SKM-1 (cell line): Measurements from ENCODE around the gene FIBP.
A peak's percentile ranks its signal among the peaks of the same experiment; 100 is the strongest.
"Not testable (repeated sequence)": the region's sequence is repeated elsewhere in the genome, so short reads cannot be mapped to it uniquely, and the experiment has no call there.

Source experiments
- DNase-seq: peaks from one replicate; lab custom pipeline; 2025; ENCODE audit not compliant: unreplicated experiment; lab: John Stamatoyannopoulos, UW

Gene FIBP

DNA sequence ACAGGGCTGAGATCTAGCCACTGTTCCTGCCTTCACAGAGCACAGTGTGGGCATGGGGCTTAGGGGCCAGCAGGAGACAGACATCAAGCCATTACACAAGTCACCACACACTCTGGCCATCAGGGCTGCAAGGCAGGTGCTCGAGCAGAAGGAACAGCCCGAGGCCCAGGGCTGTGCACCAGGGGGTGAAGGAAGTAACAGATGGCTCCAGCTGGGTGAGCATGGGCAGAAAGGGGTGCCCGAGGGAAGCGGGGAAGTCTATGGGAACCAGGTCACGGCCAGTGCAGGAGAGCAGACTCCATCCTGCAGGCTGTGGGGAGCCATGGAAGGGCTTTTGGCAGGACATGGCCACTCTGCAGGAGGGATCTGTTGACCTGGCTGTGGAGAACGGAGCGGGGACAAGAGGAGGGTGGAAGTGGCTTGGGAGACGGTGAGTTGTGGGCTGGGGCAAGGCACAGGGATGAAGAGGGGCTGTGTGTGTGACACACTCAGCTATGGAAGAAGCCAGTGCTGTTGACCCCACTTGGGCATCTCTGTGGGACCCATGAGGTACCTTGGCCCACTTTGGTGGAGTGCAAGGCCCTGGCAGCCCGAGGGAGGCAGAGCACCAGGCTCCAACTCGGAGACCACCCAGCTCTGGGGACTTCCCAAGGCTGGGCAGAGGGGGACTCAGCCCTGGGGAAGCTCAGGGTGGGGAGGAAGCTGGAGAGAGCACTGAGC is 27.0 kb upstream of the FIBP start:
- no peak for DNase-seq

DNA sequence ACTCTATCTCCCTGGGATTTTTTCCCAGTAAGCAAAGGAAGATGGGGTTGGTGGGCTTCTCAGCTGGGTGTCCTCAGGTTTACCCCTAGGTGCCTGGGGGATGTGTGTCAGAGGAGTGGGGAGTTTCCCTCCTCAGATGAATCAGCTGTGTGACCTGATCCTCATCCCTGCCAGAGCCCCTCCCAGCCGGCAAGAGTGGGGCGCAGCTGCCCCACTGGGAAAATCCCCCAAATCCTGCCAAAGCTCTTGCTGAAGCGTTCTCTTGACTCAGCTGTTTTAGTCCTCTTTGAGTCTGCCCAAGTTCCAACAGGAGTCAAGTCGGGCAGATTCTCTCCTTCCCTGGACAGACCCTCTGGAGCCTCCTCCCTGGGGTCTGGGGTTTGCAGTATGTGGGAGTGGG is 24.6 kb upstream of the FIBP start:
- DNase-seq = no peak

DNA sequence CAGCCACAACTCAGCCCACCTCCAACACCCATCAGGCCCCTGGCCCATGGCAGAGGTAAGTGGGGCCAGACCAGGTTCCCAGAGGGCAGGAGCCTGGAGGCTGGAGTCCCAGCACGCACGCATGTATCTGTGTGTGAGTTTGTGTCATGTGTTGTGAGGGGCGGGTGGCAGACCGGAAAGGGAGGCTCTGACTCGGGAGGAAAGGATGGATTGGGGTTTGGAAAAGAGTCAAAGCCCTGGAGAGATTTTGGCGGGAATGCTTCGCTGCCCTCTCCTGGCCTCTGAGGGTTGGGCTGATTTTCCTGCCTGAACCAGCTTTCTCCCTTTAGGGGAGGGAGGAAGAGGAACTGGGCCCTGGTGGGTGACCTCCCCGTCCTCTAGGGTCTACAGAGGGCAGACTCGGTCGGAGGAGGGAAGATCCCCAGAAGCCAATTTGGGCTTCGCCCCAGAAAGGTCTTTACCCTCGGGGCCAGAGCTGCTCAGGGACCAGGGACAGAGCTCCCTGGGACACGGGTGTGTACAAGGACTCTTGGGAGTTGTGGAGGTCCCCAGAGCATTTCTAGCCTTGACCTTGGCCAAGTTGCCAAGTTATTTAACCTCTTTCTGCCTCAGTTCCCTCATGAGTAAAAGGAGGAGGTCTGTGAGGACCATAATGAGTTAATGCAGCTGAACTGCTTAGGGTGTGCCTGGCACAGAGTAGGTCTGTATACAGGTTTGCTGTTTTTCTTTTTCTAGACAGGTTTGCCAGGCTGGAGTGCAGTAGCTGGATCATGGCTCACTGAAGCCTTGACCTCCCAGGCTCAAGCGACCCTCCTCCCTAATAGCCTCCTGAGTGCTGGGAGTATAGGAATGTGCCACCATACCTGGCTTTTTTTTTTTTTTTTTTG is 23.7 kb upstream of the FIBP start:
- DNase-seq = no peak

DNA sequence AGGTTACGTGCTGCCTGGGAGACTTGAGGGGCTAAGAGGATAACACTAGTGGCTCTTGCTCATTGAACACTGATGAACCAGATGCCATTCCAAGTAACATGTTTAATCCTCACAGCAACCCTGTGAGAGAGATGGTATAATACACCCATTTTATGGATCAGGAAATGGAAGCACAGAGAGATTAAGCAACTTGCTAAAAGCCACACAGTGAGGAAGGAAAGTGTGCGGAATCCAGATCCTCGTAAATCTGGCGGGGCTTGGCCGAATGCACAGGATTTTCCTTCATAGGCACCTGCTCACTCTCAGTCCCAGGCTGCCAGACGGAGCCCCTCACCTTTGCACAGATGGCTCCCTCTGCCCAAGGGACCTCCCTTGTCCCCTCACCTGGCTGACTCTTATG is 19.6 kb upstream of the FIBP start:
- no peak for DNase-seq

DNA sequence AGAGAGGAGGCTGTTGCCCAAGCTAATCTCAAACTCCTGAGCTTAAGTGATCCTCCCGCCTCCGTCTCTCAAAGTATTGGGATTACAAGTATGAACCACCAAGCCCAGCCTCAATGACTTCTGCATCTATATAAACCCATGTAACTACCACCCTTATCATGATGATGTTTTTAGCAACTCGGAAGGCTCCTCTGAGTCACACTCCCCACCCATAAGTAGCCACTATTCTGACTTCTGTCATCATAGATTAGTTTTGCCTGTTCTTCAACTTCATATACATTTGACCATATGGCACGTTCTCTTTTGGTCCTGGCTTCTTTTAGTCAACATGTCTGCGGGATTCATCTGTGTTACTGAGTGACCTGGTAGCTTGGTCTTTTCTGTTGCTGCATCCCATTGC is 18.3 kb upstream of the FIBP start:
- no peak for DNase-seq

DNA sequence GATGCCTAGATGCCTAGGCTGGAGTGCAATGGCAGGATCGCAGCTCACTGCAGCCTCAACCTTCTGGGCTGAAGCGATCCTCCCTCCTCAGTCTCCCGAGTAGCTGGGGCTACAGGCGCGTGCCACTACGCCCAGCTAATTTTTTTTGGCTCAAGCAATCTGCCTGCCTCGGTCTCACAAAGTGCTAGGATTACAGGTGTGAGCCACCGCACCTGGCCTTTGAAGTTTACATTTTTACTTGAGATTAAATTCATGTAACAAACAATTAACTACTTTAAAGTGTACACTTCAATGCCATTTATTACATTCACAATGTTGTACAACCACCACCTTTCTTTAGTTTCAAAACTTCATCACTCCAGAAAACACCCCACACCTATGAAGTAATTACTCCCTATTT is 15.4 kb upstream of the FIBP start:
- DNase-seq = no peak

DNA sequence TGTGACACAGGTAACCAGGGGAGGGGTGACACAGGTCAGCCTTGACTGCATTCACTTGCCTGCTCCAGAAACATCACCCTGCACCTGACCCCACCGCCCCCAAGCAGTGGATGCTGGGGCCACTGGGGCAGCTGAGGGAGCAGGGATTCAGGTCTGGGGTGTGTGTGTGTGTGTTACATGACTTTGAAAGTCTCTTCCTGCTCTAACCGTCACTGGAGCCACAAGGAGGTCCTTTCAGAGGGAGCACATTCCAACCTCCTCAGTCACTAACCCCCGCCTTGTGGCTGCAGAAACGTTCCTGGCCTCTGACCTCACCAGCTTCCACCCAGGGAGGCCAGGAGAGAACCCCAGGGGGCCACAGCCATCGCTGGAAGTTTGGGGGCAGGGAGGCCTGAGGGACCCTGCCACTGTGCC is 14.8 kb upstream of the FIBP start:
- DNase-seq = no peak

DNA sequence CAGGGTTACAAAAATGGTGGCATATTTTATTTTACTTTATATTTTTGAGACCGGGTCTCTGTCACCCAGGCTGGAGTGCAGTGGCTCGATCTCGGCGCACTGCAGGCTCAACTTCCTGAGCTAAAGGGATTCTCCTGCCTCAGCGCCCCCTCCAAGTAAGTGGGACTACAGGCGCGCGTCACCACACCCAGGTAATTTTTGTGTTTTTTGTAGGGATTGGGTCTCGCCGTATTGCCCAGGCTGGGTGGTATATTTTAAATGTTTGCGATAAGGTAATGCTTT is 12.6 kb upstream of the FIBP start:
- DNase-seq = no peak

DNA sequence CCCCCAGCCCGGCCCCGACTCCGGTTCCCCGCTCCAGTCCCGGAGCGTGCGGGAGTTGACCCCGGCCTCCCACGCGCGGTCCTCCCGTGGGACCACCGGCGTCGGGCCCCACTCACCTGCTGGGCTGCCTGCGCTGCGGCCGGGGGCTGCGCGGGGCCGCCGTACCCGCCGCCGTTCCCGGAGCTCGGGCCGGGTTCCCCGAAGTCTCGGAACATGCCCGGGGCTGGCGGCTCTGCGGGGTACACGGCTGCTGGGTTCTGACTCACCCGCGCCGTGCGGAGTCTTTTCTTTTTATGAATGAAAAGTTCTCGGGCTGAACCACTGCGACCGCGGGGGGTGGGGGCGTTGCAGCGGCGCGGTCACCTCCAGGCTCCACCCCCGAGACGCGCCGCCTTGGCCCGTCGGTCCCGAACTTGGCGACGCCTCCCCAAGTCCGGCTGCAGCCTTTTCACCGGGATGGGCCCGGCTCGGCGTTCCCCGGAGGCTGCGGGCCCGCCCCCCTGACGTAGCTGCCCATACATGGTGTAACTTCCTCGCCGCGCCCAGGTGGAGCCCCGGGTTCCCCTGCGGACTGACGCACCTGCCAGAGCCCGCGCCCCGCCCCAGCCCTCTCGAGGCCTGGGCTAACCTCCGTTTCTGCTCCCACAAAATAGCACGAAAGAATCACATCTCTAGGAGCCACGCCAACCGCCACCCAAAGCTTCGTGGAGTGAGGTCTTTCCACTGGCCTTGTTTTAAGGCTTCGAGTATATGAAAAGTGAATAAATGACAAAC is 12.0 kb upstream of the FIBP start, which contains the start of gene FOSL1:
FOSL1 (minus strand) TSS at position 264 of the 774 bp plus-strand sequence; CDS start at position 215, 49 bp downstream.
- peak; percentile 58 for DNase-seq

DNA sequence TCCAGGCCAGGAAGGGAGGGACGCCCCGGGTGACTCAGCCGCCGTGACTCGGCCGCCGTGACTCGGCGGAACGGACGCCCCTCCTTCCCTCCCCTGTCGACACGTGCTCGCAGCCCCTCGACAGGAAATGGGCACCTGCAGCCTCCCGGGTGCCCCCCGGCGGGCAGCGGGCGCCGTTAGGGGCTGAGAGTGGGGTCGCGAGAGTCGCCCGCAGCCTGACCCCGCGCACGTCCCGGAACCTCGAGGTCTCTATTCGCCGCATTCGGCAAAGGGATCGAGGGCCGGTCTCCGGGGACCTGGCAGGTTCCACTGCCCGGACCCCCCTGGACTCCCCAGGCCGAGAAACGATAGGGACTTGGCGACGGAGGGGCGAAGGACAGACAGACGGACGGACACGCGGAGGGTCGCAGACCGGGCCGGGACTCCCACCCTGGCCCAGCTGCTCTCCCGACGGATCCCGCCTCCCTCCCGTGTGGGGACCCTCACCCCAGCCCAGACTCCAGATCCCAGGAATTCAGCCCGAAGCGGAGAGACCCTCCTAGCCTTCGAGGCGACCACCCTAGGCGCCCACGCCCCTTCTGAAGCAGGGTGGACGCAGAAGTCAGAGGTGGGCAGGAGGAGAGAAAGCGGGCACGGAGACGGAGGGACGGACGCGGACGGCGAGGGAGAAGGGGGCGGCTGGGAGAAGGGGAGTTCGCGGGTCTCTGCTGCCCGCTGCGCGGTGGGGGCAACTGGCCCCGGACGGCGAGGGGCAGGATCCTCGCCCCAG is 11.3 kb upstream of the FIBP start:
- no peak for DNase-seq

DNA sequence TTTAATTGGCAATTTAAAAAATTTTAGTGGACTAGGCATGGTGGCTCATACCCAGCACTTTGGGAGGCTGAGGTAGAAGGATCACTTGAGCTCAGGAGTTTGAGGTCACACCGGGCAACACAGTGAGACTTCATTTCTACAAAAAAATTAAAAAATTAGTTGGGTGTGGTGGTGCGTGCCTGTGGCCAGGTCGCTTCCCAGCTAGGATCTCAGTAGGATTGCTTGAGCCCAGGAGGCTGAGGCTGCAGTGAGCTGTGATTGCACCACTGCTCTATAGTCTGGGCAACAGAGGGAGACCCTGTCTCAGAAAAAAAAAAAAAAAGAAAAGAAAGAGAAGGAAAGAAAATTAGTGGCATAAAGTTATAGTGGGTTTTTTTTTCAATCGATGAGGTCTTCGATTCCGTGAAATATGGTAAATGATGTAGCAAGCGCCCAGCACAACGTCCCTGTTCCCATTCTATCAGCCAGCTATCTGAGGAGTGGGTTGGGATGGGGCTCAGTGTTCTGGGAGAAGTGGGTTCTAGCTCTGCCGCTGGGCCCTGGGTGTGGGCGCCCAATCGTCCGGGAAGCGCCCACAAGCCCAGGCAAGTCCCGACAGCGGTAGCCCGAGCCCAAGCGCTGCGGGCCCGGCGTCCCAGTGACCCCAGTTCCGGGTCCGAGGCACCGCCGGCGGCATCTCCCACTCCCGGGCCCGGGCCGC is 10.5 kb upstream of the FIBP start:
- no peak for DNase-seq

DNA sequence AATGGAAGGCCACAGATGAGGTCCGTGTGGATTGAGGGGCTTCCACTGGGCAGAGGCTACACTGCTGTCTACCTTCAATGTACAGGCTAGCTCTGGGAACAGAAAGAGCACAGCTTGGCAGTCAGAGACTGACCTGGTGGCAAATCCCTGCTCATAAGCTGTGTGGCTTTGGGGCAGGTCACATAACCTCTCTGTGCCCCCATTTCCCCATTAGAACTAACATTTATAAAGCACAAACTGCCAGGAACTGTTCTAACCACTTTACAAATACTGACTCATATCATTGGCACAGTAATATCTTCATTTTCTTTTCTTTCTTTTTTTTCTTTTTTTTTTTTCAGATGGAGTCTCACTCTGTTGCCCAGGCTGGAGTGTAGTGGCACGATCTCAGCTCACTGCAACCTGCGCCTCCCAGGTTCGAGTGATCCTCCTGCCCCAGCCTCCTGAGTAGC is 8.8 kb upstream of the FIBP start:
- DNase-seq = no peak

DNA sequence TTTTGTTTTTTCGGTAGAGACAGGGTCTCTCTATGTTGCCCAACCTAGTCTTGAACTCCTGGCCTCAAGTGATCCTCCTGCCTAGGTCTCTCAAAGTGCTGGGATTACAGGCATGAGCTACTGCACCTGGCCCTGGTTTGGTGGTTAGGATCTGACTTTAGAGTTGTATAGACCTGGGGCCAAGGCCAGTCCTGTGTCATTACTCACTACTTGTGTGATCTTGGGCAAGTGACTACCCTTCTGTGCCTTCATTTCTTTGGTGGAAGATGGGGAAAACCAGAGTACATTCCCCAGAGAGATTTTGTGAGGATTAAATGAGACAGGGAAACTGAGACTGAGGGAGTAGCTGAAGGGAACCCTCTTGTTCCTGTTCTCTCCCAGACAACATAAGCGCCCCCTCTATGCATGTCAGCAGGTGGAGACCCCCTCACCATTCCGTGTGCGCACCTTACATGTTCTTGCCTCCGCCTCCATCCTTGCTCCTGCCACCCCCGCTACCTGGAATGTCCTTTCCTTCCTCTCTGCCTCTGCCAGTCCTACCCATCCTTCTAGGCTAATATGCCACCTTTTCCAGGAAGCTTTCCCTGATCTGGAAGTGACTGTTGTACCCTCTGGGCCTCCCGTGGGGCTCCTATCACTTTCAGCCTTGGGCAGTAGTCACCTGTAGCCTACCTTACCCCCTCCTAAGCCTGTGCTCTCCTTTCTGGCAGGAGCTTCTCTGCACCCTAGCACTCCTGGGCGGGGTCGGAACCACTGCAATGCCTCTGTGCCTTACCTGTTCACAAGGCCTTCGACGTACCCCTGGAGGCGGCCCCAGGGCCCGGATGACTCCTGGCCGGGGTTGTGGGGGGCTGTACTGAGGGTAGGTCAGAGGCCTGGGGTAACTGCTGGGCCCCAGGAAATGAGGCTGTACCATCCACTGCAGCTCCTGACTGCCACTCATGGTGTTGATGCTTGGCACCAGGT is 8.0 kb upstream of the FIBP start:
- DNase-seq = no peak

DNA sequence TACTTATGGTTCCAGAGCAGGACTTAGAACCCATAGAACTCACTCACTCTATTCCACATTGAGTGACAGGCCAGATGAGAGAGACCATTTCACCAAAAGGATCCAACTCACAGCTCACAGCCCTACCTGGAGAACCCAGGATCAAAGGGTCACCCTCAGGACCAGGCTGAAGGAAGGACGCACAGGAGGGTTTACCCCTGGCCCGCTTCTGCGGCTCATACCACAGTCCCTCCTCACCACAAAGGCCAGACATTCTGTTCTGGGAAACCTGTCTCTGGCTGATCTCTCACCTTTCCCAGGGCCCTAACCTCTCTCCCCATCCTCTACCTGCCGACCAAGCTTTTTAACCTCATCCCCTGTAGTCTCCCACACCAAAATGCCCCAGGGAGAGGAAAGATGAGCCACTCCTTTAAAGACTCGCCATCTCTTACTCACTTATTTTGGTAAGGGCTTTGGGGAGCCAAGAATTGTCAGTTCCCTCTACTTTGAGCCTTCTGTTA is 7.3 kb upstream of the FIBP start:
- no peak for DNase-seq

DNA sequence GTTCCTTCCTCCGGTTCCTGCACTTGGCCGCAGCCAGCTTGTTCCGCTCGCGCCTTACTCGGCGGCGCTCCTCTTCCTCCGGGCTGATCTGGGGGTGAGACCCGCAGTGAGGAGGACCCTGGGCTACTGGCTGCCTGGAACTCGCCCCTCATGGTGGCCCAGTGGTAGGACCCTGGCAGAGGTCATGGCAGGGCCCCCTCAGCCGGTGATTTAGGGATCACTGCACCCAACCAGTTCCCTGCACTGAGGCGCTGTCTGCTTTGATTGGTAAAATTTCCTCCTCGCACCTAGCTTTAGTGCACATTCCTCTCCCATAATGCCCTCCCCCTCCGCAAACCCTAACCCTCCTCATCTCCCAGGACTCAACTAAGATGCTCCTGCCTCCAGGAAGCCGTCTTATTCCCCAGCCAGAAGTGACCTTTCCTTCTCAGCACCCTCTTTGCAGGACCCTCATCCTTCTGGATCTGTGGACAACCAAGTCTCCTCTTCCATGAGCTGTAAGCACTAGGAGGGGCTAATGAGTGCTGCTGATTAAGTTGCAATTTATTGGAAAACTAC is 5.8 kb upstream of the FIBP start:
- no peak for DNase-seq

DNA sequence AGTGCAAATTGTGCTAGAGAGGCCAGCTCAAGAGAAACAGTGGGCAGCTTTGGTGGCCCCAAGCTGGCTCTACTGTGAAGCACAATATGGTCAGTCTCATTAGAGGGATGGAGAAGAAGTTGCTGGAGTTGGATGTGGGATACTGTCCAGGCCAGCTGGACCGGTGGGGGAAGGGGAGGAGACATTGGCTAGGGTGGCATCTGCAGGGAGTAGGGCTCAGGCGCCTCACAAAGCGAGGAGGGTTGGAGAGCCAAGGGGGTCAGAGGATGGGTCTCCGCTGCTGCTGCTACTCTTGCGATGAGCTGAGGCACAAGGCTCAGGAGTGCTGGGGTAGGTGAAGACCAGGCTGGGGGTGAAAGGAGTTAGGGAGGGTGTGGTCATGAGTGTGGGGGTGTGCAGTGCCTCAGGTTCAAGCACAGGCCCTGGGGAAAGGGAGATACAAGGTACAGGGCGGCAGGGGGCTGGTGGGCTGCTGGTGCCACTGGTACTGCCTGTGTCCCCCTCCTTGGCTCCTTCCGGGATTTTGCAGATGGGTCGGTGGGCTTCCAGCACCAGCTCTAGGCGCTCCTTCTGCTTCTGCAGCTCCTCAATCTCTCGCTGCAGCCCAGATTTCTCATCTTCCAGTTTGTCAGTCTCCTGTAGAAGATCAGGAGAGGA is 4.5 kb upstream of the FIBP start:
- DNase-seq = no peak

DNA sequence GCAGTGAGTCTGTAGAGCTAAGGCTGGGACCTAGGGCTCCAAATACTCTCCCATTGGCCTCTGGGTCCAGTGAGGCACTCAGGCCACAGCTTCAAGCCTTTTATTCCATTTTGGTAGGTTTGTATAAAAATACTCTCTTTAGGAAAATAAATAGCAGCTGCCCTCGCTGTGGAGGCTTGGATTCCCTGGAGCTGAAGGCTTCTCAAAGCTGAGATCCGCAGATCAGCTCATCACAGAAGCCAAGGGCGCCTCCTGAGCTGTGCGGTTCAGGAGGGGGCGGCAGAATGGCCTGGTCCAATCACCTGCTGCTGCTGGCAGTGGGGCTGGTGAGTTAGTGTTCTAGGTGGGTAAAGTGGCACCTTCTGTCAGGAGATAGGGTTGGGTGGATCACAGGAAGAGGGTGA is 3.9 kb upstream of the FIBP start:
- DNase-seq = not testable (repeated sequence)
